ENCODE data around the gene MAS1.
"Not testable (repeated sequence)": the region's sequence is repeated elsewhere in the genome, so short reads cannot be mapped to it uniquely, and the experiment has no call there.

The MAS1 gene

GRCh38 chr6:159914565-159914923 lies 23.8 kb downstream of the MAS1 start:
- H3K27ac ChIP-seq, result no peak overlapping the region

GRCh38 chr6:159915397-159915796 lies 24.6 kb downstream of the MAS1 start:
- DNase-seq (ENCODE audit: low read depth, low spot score), result peak; percentile 82
- peak overlapping the region; percentile 14 for H3K27ac ChIP-seq

More at GRCh38 chr6:159914565-159914923, 23.8 kb downstream of the MAS1 start:
- DNase-seq (ENCODE audit: low read depth, low spot score), result no peak

- no peak for DNase-seq (ENCODE audit: low read depth, low spot score)
- H3K27ac ChIP-seq, result no peak overlapping the region
Measured at GRCh38 chr6:159916237-159916636, 25.4 kb downstream of the MAS1 start.

GRCh38 chr6:159916752-159917151 lies 26.0 kb downstream of the MAS1 start:
- no peak for DNase-seq (ENCODE audit: low read depth, low spot score)
- H3K27ac ChIP-seq, result no peak overlapping the region

- H3K27ac ChIP-seq, result no peak overlapping the region
- DNase-seq (ENCODE audit: low read depth, low spot score), result no peak
Measured at GRCh38 chr6:159919011-159919511, 28.3 kb downstream of the MAS1 start.

GRCh38 chr6:159919800-159920199 lies 29.0 kb downstream of the MAS1 start:
- DNase-seq (ENCODE audit: low read depth, low spot score), result no peak
- H3K27ac ChIP-seq, result no peak overlapping the region

GRCh38 chr6:159924150-159924549 lies 33.4 kb downstream of the MAS1 start:
- DNase-seq (ENCODE audit: low read depth, low spot score), result not testable (repeated sequence)

GRCh38 chr6:159926542-159927203 lies 35.9 kb downstream of the MAS1 start:
- DNase-seq (ENCODE audit: low read depth, low spot score), result no peak
- no peak overlapping the region for H3K27ac ChIP-seq

More at GRCh38 chr6:159924150-159924549, 33.4 kb downstream of the MAS1 start:
- not testable (repeated sequence) for H3K27ac ChIP-seq

GRCh38 chr6:159929819-159930218 lies 39.0 kb downstream of the MAS1 start:
- no peak overlapping the region for H3K27ac ChIP-seq
- no peak for DNase-seq (ENCODE audit: low read depth, low spot score)

- H3K27ac ChIP-seq, result no peak overlapping the region
- no peak for DNase-seq (ENCODE audit: low read depth, low spot score)
Measured at GRCh38 chr6:159931112-159931511, 40.3 kb downstream of the MAS1 start.

GRCh38 chr6:159931846-159932245 lies 41.1 kb downstream of the MAS1 start:
- no peak overlapping the region for H3K27ac ChIP-seq
- no peak for DNase-seq (ENCODE audit: low read depth, low spot score)

- H3K27ac ChIP-seq, result no peak overlapping the region
- DNase-seq (ENCODE audit: low read depth, low spot score), result no peak
Measured at GRCh38 chr6:159933077-159933476, 42.3 kb downstream of the MAS1 start.

- DNase-seq (ENCODE audit: low read depth, low spot score), result no peak
- H3K27ac ChIP-seq, result no peak overlapping the region
Measured at GRCh38 chr6:159934181-159934580, 43.4 kb downstream of the MAS1 start.

- no peak for DNase-seq (ENCODE audit: low read depth, low spot score)
- H3K27ac ChIP-seq, result no peak overlapping the region
Measured at GRCh38 chr6:159935065-159935464, 44.3 kb downstream of the MAS1 start.

- no peak overlapping the region for H3K27ac ChIP-seq
- no peak for DNase-seq (ENCODE audit: low read depth, low spot score)
Measured at GRCh38 chr6:159935633-159936032, 44.8 kb downstream of the MAS1 start.

GRCh38 chr6:159939591-159940016 lies 48.8 kb downstream of the MAS1 start:
- no peak overlapping the region for H3K27ac ChIP-seq

More at GRCh38 chr6:159939591-159940016, 48.8 kb downstream of the MAS1 start:
- DNase-seq (ENCODE audit: low read depth, low spot score), result no peak

Data from epithelial cell of prostate (primary cell).